Measurements from ENCODE around the gene CTNNA3.
A peak's percentile ranks its signal among the peaks of the same experiment; 100 is the strongest.
"Not testable (repeated sequence)": the region's sequence is repeated elsewhere in the genome, so short reads cannot be mapped to it uniquely, and the experiment has no call there.

The CTNNA3 gene

GRCh38 chr10:67696029-67696428 lies at the start of gene CTNNA3:
Gene CTNNA3, minus strand, starts transcription at chr10:67696195.
- no peak for DNase-seq (ENCODE audit: low read depth)

- DNase-seq (ENCODE audit: low read depth), result no peak
Measured at GRCh38 chr10:67735430-67735829, 39.4 kb upstream of the CTNNA3 start.

DNA sequence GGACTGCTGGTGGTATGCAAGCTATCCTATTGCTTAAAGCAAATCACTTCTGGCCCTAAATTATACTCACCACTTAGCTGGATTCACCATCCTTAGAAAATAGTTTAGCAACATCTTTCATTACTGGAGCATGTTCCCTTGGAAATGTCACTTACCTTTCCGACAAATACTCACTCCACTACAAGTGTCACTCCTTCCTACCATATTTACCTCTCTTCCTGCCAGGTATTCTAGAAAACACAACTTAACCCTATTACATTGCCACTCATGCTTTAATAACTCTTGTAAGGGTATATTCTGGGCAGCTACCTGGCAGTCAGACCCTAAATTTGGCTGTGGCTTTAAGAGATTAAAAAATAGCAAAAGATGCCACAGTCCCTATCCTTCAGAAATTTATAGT lies 37.5 kb upstream of the CTNNA3 start:
- DNase-seq (ENCODE audit: low read depth), result no peak

DNA sequence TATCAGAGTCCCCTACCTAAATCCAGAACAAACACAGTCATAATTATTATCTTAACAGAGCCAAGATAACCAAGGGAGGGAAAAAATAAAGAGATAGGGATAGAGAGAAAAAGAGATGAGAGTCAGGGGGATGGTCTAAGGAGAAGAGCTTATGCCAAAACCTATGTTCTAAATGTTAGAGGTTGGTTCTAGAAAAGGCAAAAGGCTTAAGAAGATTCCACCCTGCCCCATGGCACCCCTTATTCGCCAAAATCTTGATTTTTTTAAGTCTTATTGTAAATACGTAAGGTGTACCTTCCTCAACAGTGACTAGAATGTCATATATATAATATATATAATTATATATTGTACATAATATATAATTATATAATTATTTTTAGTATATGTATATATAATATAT lies 29.6 kb upstream of the CTNNA3 start:
- no peak for DNase-seq (ENCODE audit: low read depth)

GRCh38 chr10:67723601-67724000 lies 27.6 kb upstream of the CTNNA3 start:
- DNase-seq (ENCODE audit: low read depth), result no peak

GRCh38 chr10:67722113-67722512 lies 26.1 kb upstream of the CTNNA3 start:
- DNase-seq (ENCODE audit: low read depth), result no peak

- DNase-seq (ENCODE audit: low read depth), result not testable (repeated sequence)
Measured at GRCh38 chr10:67716455-67716854, 20.5 kb upstream of the CTNNA3 start.

- DNase-seq (ENCODE audit: low read depth), result no peak
Measured at GRCh38 chr10:67705921-67706320, 9.9 kb upstream of the CTNNA3 start.

DNA sequence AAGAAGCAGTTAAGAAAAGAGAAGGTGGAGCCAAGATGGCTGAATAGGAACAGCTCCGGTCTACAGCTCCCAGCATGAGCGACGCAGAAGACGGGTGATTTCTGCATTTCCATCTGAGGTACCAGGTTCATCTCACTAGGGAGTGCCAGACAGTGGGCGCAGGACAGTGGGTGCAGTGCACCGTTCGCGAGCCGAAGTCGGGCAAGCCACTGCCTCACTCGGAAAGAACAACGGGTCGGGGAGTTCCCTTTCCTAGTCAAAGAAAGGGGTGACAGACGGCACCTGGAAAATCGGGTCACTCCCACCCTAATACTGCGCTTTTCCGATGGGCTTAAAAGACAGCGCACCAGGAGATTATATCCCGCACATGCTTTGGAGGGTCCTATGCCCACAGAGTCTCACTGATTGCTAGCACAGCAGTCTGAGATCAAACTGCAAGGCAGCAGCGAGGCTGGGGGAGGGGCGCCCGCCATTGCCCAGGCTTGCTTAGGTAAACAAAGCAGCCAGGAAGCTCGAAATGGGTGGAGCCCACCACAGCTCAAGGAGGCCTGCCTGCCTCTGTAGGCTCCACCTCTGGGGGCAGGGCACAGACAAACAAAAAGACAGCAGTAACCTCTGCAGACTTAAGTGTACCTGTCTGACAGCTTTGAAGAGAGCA lies 3.7 kb upstream of the CTNNA3 start:
- not testable (repeated sequence) for DNase-seq (ENCODE audit: low read depth)

- DNase-seq (ENCODE audit: low read depth), result no peak
Measured at GRCh38 chr10:67698164-67698563, 2.2 kb upstream of the CTNNA3 start.

DNA sequence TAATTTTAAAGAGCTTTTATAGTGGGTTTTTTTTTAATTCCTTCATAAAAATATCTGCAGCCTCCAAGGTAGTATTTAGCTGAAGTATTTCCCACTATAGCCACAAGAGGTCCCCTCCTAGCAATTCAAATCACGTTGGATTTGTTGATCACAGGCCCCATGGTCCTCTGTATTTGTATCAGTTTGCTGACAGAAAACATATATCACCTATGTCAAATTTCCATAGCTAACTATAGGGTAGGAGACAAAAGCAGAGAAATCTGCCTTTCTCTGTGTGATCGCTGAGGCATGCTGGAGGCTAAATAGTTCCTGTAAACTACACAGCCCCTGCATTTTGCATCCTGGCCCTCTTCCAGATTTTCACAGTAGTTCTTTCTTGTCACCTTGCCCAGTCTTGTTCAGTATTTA lies 1.7 kb upstream of the CTNNA3 start:
- peak; percentile 0 for DNase-seq (ENCODE audit: low read depth)

- no peak for DNase-seq (ENCODE audit: low read depth)
Measured at GRCh38 chr10:67696679-67697078, 684 bp upstream of the CTNNA3 start.

GRCh38 chr10:67695555-67695954 lies 440 bp downstream of the CTNNA3 start:
- DNase-seq (ENCODE audit: low read depth), result no peak

- not testable (repeated sequence) for DNase-seq (ENCODE audit: low read depth)
Measured at GRCh38 chr10:67691861-67692260, 4.1 kb downstream of the CTNNA3 start.

DNA sequence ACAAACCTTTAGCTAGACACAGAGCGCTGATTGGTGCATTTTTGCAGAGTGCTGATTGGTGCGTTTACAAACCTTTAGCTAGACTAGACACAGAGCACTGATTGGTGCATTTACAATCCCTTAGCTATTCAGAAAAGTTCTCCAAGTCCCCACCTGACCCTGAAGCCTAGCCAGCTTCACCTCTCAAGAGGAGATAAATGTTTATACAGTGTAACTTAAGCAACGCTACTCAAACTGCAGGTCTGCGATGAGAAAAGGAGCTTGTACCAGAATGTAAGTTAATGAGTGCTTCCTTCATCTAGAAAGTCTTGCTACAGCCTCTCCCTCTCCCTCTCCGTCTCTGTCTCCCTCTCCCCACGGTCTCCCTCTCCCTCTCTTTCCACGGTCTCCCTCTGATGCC lies 5.5 kb downstream of the CTNNA3 start:
- not testable (repeated sequence) for DNase-seq (ENCODE audit: low read depth)

- not testable (repeated sequence) for DNase-seq (ENCODE audit: low read depth)
Measured at GRCh38 chr10:67684140-67684539, 11.9 kb downstream of the CTNNA3 start.

- no peak for DNase-seq (ENCODE audit: low read depth)
Measured at GRCh38 chr10:67678335-67678974, 17.5 kb downstream of the CTNNA3 start.

DNA sequence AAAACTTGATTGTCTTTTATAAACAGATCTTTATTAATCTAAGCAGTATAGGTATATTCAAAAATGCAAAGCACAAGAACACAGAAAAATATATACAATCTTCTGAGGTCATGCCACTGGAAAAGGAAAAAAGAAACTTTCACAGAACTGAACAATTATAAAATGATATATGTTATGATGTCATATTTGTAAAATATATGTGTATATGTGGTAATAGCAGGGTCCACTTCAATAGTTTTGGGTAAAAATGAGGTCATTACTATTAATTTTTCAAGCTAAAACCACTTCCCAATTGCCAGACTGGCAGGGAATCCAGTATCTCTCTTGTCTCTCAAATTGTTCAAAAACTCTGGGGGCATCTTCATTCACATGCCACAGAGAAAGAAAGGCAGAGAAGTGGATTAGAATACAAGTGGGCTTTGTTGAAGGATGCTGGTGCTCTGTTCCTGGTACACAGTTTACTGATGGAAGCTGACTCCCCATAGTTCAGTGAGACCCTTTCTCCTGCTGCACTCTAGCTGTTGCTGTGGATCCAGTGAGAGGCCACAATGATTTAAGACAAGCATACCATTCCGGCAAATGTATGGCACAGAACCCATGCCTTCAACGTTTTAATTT lies 19.7 kb downstream of the CTNNA3 start:
- no peak for DNase-seq (ENCODE audit: low read depth)

GRCh38 chr10:67670401-67670800 lies 25.6 kb downstream of the CTNNA3 start:
- no peak for DNase-seq (ENCODE audit: low read depth)

DNA sequence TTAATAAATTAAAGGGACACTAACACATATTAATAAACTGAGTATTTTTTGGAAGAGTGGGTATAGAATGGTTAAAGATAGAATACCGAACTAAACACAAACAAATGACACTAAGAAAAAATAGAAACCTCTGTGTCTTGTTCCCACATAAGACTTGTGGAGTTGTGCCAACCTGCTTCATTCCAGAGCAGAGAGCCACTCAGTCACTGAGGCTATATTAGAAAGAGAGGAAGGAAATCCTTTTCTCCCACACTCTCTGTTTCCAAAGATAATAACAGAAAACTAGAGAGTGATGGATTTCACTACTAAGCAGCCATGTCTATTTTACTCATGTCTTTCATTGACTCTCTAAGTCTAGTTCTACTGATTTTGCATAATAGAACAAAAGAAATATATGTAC lies 26.0 kb downstream of the CTNNA3 start:
- DNase-seq (ENCODE audit: low read depth), result no peak

GRCh38 chr10:67668448-67668847 lies 27.5 kb downstream of the CTNNA3 start:
- DNase-seq (ENCODE audit: low read depth), result peak; percentile 2

DNA sequence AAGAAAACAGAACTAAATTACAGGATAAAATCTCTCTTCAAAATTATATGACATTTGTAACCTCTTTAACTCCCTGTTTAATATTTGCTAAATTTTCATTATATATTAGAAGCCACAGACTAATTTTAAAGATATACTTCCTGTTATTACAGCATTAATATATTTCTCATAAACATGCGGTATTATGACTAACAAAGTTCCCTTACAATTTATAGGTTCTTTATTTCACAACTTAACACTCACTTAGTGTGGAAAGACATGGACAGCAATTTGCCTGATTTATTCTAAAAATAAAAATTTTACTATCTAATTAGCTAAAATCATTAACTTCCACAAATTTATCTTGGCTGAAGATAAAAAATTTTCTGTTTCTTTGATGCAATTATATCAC lies 29.0 kb downstream of the CTNNA3 start:
- DNase-seq (ENCODE audit: low read depth), result no peak

- no peak for DNase-seq (ENCODE audit: low read depth)
Measured at GRCh38 chr10:67666416-67667034, 29.5 kb downstream of the CTNNA3 start.
